DOHH2 (cell line): ENCODE measurements around the gene DDX39A.
A peak's percentile ranks its signal among the peaks of the same experiment; 100 is the strongest.

Source experiments
- H3F3A ChIP-seq: fragments of 200-600 bp; sonication (generic), shearing (Covaris generic); 2 replicates; pipeline ENCODE4 v1.6.0; 2016; ENCODE audit warnings: antibody characterized with exemption, mild to moderate bottlenecking; ENCODE audit not compliant: control insufficient read depth, insufficient read depth
- H3K27ac ChIP-seq: fragments of 200-600 bp; sonication (generic); 2 replicates; pipeline ENCODE4 v1.5.1; 2014; ENCODE audit warnings: low read depth, mild to moderate bottlenecking, low read length, moderate library complexity
- H3K27me3 ChIP-seq: fragments of 200-600 bp; sonication (generic); 2 replicates; pipeline ENCODE4 v1.6.1; 2014; ENCODE audit warnings: mild to moderate bottlenecking, low read length, mixed read lengths; ENCODE audit not compliant: control insufficient read depth
- H3K36me3 ChIP-seq: fragments of 200-600 bp; sonication (generic); 2 replicates; pipeline ENCODE4 v1.6.1; 2014; ENCODE audit warnings: mild to moderate bottlenecking, low read length, moderate library complexity, mixed read lengths; ENCODE audit not compliant: control insufficient read depth
- H3K4me1 ChIP-seq: fragments of 200-600 bp; sonication (generic); 2 replicates; pipeline ENCODE4 v1.6.1; 2014; ENCODE audit warnings: mild to moderate bottlenecking, low read length, mixed read lengths; ENCODE audit not compliant: control insufficient read depth
- H3K4me2 ChIP-seq: fragments of 200-600 bp; sonication (generic); 2 replicates; pipeline ENCODE4 v1.6.0; 2014; ENCODE audit warnings: mild to moderate bottlenecking, low read length, moderate library complexity
- H3K4me3 ChIP-seq: fragments of 200-600 bp; sonication (generic); 2 replicates; pipeline ENCODE4 v1.5.1; 2014; ENCODE audit warnings: mild to moderate bottlenecking, low read length, mixed read lengths
- H3K79me2 ChIP-seq: fragments of 200-600 bp; sonication (generic); 2 replicates; pipeline ENCODE4 v1.6.1; 2014; ENCODE audit warnings: mild to moderate bottlenecking, low read length, mixed read lengths; ENCODE audit not compliant: control insufficient read depth
- H3K9me2 ChIP-seq: fragments of 200-600 bp; sonication (generic); replicated peaks from 2 replicates; pipeline ENCODE4 v1.6.1; 2014; ENCODE audit warnings: mild to moderate bottlenecking, low read length, mixed read lengths; ENCODE audit not compliant: control insufficient read depth
- H3K9me3 ChIP-seq: fragments of 200-600 bp; sonication (generic); 2 replicates; pipeline ENCODE4 v1.6.1; 2014; ENCODE audit warnings: antibody characterized with exemption, low read length, mixed read lengths; ENCODE audit not compliant: control insufficient read depth, insufficient read depth
- H4K20me1 ChIP-seq: fragments of 200-600 bp; sonication (generic); 2 replicates; pipeline ENCODE4 v1.6.0; 2014; ENCODE audit warnings: low read depth, mild to moderate bottlenecking, antibody characterized with exemption, low read length, moderate library complexity; ENCODE audit not compliant: control insufficient read depth, insufficient read depth
- CTCF ChIP-seq: fragments of 200-600 bp; sonication (generic); IDR thresholded peaks from one replicate; pipeline ENCODE4 v1.5.1; 2014; ENCODE audit warnings: antibody characterized with exemption, mild to moderate bottlenecking, low read depth, low read length; ENCODE audit not compliant: poor library complexity, severe bottlenecking
- EZH2phosphoT487 ChIP-seq: fragments of 200-600 bp; sonication (generic); IDR thresholded peaks from 2 replicates; pipeline ENCODE4 v1.6.1; 2017; ENCODE audit warnings: borderline replicate concordance, mild to moderate bottlenecking, antibody characterized with exemption, low read length, moderate library complexity, mixed read lengths

Gene DDX39A

GRCh38 chr19:14379294-14380065 lies 39.7 kb downstream of the DDX39A start:
- Histone ChIP-seq H3K4me3 (no peak overlapping the region), H3K36me3 (no peaks in the 10 kb centered on the region), H3K4me2 (no peak overlapping the region), H3F3A (peaks cover 10% of the 10 kb centered on the region; the same call in 1 of the 2 replicates), H3K79me2 (no peaks in the 10 kb centered on the region), H3K27ac (no peak overlapping the region), H3K9me3 (no peaks in the 10 kb centered on the region), H3K9me2 (no peaks in the 10 kb centered on the region), H3K4me1 (peaks cover 55% of the 10 kb centered on the region), H4K20me1 (no peaks in the 10 kb centered on the region), H3K27me3 (peaks cover 54% of the 10 kb centered on the region)
- no peak for TF ChIP-seq CTCF
- TF ChIP-seq EZH2phosphoT487: no peak

- Histone ChIP-seq H3K27ac (no peak overlapping the region), H3K79me2 (no peaks in the 10 kb centered on the region), H3K9me3 (no peaks in the 10 kb centered on the region), H3K27me3 (peaks cover 48% of the 10 kb centered on the region), H4K20me1 (no peaks in the 10 kb centered on the region), H3K4me1 (peaks cover 50% of the 10 kb centered on the region), H3F3A (peaks cover 10% of the 10 kb centered on the region; the same call in 1 of the 2 replicates), H3K4me3 (no peak overlapping the region), H3K4me2 (no peak overlapping the region), H3K9me2 (no peaks in the 10 kb centered on the region), H3K36me3 (no peaks in the 10 kb centered on the region)
- no peak for TF ChIP-seq CTCF
- TF ChIP-seq EZH2phosphoT487: no peak
These were observed 40.3 kb downstream of the DDX39A start for GRCh38 chr19:14378890-14379289.

GRCh38 chr19:14377883-14378328 lies 41.2 kb downstream of the DDX39A start:
- Histone ChIP-seq H3K27me3 (peaks cover 43% of the 10 kb centered on the region), H3K27ac (no peak overlapping the region), H3K79me2 (no peaks in the 10 kb centered on the region), H3F3A (peaks cover 10% of the 10 kb centered on the region; the same call in 1 of the 2 replicates), H3K9me3 (no peaks in the 10 kb centered on the region), H3K4me3 (peak overlapping the region; percentile 17; the same call in 1 of the 2 replicates), H3K9me2 (no peaks in the 10 kb centered on the region), H4K20me1 (no peaks in the 10 kb centered on the region), H3K4me1 (peaks cover 51% of the 10 kb centered on the region), H3K36me3 (no peaks in the 10 kb centered on the region), H3K4me2 (peak overlapping the region; percentile 39)
- no peak for TF ChIP-seq EZH2phosphoT487
- TF ChIP-seq CTCF: no peak
